Neural crest cell (in vitro differentiated cells): ENCODE measurements around the gene SLC26A8. TPM values are rescaled to one million over a fixed set of nuclear protein-coding genes. Genes with fewer than 3 reads are reported as not detected.

ENCODE experiments used
- DNase-seq: peaks from one replicate; pipeline ENCODE4 v3.0.0; 2021; ENCODE audit warnings: low read depth, mixed read lengths, low spot score
- H3K27ac Mint-ChIP-seq: one replicate; pipeline ENCODE4 v1.8.0; 2021; ENCODE audit warnings: mild to moderate bottlenecking, mixed read lengths; ENCODE audit not compliant: unreplicated experiment
- H3K27me3 Mint-ChIP-seq: 2 replicates; pipeline ENCODE4 v1.8.0; 2021; ENCODE audit warnings: low read depth, mild to moderate bottlenecking, mixed read lengths
- H3K36me3 Mint-ChIP-seq: 2 replicates; pipeline ENCODE4 v1.8.0; 2021; ENCODE audit warnings: low read depth, mild to moderate bottlenecking, mixed read lengths
- H3K4me1 Mint-ChIP-seq: 2 replicates; pipeline ENCODE4 v1.8.0; 2021; ENCODE audit warnings: mixed read lengths
- H3K4me3 Mint-ChIP-seq: one replicate; pipeline ENCODE4 v1.8.0; 2021; ENCODE audit warnings: mild to moderate bottlenecking, mixed read lengths
- H3K9me3 Mint-ChIP-seq: 2 replicates; pipeline ENCODE4 v1.8.0; 2021; ENCODE audit warnings: mixed read lengths
- CTCF ChIP-seq: fragments of 200-600 bp; sonication (generic); conservative IDR thresholded peaks from 2 replicates; pipeline ENCODE4 v1.5.0; 2021; ENCODE audit warnings: antibody characterized with exemption, mild to moderate bottlenecking
- total RNA-seq: library from RNA; stranded (reverse); gene quantifications from 2 replicates; pipeline ENCODE4 v1.2.1, GENCODE V29; 2021

Gene SLC26A8
- total RNA-seq, 1 donor from 2014 or later, result 0.33 TPM

GRCh38 chr6:36070252-36070651 lies 45.8 kb upstream of the SLC26A8 start:
- Mint-ChIP-seq H3K4me1 (peaks cover 16% of the 10 kb centered on the region), H3K9me3 (no peaks in the 10 kb centered on the region), H3K4me3 (no peak overlapping the region), H3K27me3 (no peaks in the 10 kb centered on the region), H3K27ac (no peak overlapping the region), H3K36me3 (no peaks in the 10 kb centered on the region)
- TF ChIP-seq CTCF, result no peak
- DNase-seq, result no peak

- H3K9me3 Mint-ChIP-seq, result no peaks in the 10 kb centered on the region
- no peaks in the 10 kb centered on the region for H3K27me3 Mint-ChIP-seq
- no peak for DNase-seq
- H3K4me1 Mint-ChIP-seq, result peaks cover 16% of the 10 kb centered on the region
- no peaks in the 10 kb centered on the region for H3K36me3 Mint-ChIP-seq
- H3K27ac Mint-ChIP-seq, result no peak overlapping the region
- no peak overlapping the region for H3K4me3 Mint-ChIP-seq
- no peak for TF ChIP-seq CTCF
Measured at GRCh38 chr6:36069573-36069972, 45.1 kb upstream of the SLC26A8 start.

- Mint-ChIP-seq H3K27ac (no peak overlapping the region), H3K4me1 (peaks cover 16% of the 10 kb centered on the region), H3K4me3 (no peak overlapping the region), H3K27me3 (no peaks in the 10 kb centered on the region), H3K9me3 (no peaks in the 10 kb centered on the region), H3K36me3 (no peaks in the 10 kb centered on the region)
- no peak for DNase-seq
- no peak for TF ChIP-seq CTCF
Measured at GRCh38 chr6:36068586-36068985, 44.1 kb upstream of the SLC26A8 start.

- DNase-seq, result no peak
- Mint-ChIP-seq H3K4me3 (no peak overlapping the region), H3K27me3 (no peaks in the 10 kb centered on the region), H3K36me3 (no peaks in the 10 kb centered on the region), H3K9me3 (no peaks in the 10 kb centered on the region), H3K27ac (no peak overlapping the region), H3K4me1 (peaks cover 16% of the 10 kb centered on the region)
- TF ChIP-seq CTCF, result no peak
Measured at GRCh38 chr6:36068012-36068392, 43.6 kb upstream of the SLC26A8 start.

- Mint-ChIP-seq H3K4me3 (no peak overlapping the region), H3K9me3 (no peaks in the 10 kb centered on the region), H3K4me1 (peaks cover 16% of the 10 kb centered on the region), H3K27ac (no peak overlapping the region), H3K36me3 (no peaks in the 10 kb centered on the region), H3K27me3 (no peaks in the 10 kb centered on the region)
- no peak for DNase-seq
- TF ChIP-seq CTCF, result no peak
Measured at GRCh38 chr6:36067374-36068011, 43.1 kb upstream of the SLC26A8 start.

- DNase-seq, result no peak
- no peak overlapping the region for H3K27ac Mint-ChIP-seq
- H3K27me3 Mint-ChIP-seq, result no peaks in the 10 kb centered on the region
- H3K36me3 Mint-ChIP-seq, result no peaks in the 10 kb centered on the region
- peaks cover 16% of the 10 kb centered on the region for H3K4me1 Mint-ChIP-seq
- no peak for TF ChIP-seq CTCF
- no peaks in the 10 kb centered on the region for H3K9me3 Mint-ChIP-seq
- no peak overlapping the region for H3K4me3 Mint-ChIP-seq
Measured at GRCh38 chr6:36066817-36067216, 42.4 kb upstream of the SLC26A8 start.
